ENCODE data around the gene PPFIA2. TPM values are rescaled to one million over a fixed set of nuclear protein-coding genes. Genes with fewer than 3 reads are reported as not detected.

PPFIA2 gene
- total RNA-seq, 2 experiments from 2014 or later: not detected

GRCh38 chr12:81209012-81209411, 550.1 kb downstream of the PPFIA2 start:
- H3K27ac Mint-ChIP-seq: no peak overlapping the region
- H3K36me3 ChIP-seq (ENCODE audit: insufficient read depth, low read length): no peaks in the 10 kb centered on the region
- ATAC-seq (ENCODE audit: poor library complexity) (no peak), DNase-seq (no peak)
- no peak overlapping the region for H3K4me3 Mint-ChIP-seq
- CTCF ChIA-PET: no interaction called here
- TF ChIP-seq CTCF (IDR thresholded peaks at IDR 0.05): no peak
- H3K4me1 ChIP-seq (ENCODE audit: insufficient read depth, low read length): no peaks in the 10 kb centered on the region
- H3K9me3 ChIP-seq (ENCODE audit: control insufficient read depth in 1 of 2, insufficient read depth in 1 of 2, low read length in 2 of 2): no peaks in the 10 kb centered on the region
- no peaks in the 10 kb centered on the region for H3K36me3 Mint-ChIP-seq (ENCODE audit: low read depth)
- no peak overlapping the region for H3K27ac ChIP-seq (ENCODE audit: low read depth in 1 of 2, low read length in 2 of 2)
- H3K4me1 Mint-ChIP-seq (ENCODE audit: low read depth): no peaks in the 10 kb centered on the region
- intact Hi-C loops (cut with DNase I, micrococcal nuclease): no loop called here
- H3K9me3 Mint-ChIP-seq: peaks cover 8% of the 10 kb centered on the region
- no peaks in the 10 kb centered on the region for H3K27me3 Mint-ChIP-seq
- POLR2A ChIA-PET: no interaction called here
- H3K4me3 ChIP-seq (ENCODE audit: low read length): no peak overlapping the region
- no peaks in the 10 kb centered on the region for H3K27me3 ChIP-seq (ENCODE audit: control insufficient read depth in 1 of 2, insufficient read depth in 2 of 2, low read length in 2 of 2)

- DNase-seq (no peak), ATAC-seq (ENCODE audit: poor library complexity) (no peak)
- Histone ChIP-seq H3K27me3 (ENCODE audit: control insufficient read depth in 1 of 2, insufficient read depth in 2 of 2, low read length in 2 of 2) (no peaks in the 10 kb centered on the region), H3K9me3 (ENCODE audit: control insufficient read depth in 1 of 2, insufficient read depth in 1 of 2, low read length in 2 of 2) (no peaks in the 10 kb centered on the region), H3K27ac (ENCODE audit: low read depth in 1 of 2, low read length in 2 of 2) (no peak overlapping the region), H3K4me1 (ENCODE audit: insufficient read depth, low read length) (no peaks in the 10 kb centered on the region), H3K36me3 (ENCODE audit: insufficient read depth, low read length) (no peaks in the 10 kb centered on the region), H3K4me3 (ENCODE audit: low read length) (no peak overlapping the region)
- no peak overlapping the region for H3K4me3 Mint-ChIP-seq
- CTCF ChIA-PET: no interaction called here
- H3K9me3 Mint-ChIP-seq: peaks cover 8% of the 10 kb centered on the region
- no peak overlapping the region for H3K27ac Mint-ChIP-seq
- POLR2A ChIA-PET: no interaction called here
- intact Hi-C loops (cut with DNase I, micrococcal nuclease): no loop called here
- no peaks in the 10 kb centered on the region for H3K36me3 Mint-ChIP-seq (ENCODE audit: low read depth)
- H3K27me3 Mint-ChIP-seq: no peaks in the 10 kb centered on the region
- H3K4me1 Mint-ChIP-seq (ENCODE audit: low read depth): no peaks in the 10 kb centered on the region
- TF ChIP-seq CTCF (IDR thresholded peaks at IDR 0.05): no peak
Observed at GRCh38 chr12:81208187-81208911, 550.8 kb downstream of the PPFIA2 start.
